Measurements from ENCODE around the gene NOL4L. TPM values are rescaled to one million over a fixed set of nuclear protein-coding genes. Genes with fewer than 3 reads are reported as not detected.

NOL4L gene
- total and polyA plus RNA-seq, 2 donors (not counting 3 experiments of a cell fraction or from before 2014, with no cell fraction given) = 55.2 to 79.6 TPM

DNA sequence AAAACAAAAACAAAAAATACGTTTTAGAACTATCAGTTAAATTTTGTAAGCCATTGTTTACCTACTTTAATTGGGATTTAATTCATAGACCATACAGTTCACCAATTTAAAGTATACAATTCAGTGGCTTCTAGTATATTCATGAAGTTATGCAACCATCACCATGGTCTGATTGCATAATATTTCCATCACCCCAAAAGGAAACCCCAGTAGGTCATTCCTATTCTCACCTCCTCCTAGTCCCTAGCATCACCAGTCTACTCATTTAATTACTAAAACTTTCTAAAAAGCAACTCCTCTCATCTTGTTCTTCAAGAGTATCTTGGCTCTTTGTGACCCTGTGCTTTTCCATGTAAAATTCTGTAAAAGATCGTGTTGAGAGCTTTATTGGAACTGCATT is 166.8 kb downstream of the NOL4L start:
- Histone ChIP-seq H4K20me1 (replicated peaks; ENCODE audit: control insufficient read depth, extremely low read depth, insufficient read depth, low read length) (peaks cover 9% of the 10 kb centered on the region), H3K27ac (ENCODE audit: insufficient read depth, low read depth, low read length) (no peak overlapping the region), H3K4me1 (ENCODE audit: control insufficient read depth, extremely low read depth, insufficient read depth, low read length) (no peaks in the 10 kb centered on the region), H3K9me3 (replicated peaks; ENCODE audit: control insufficient read depth, insufficient read depth, low read length) (no peaks in the 10 kb centered on the region), H2AFZ (ENCODE audit: low read depth, low read length) (no peak overlapping the region), H3K36me3 (ENCODE audit: control insufficient read depth in 2 of 2, extremely low read depth in 1 of 2, insufficient read depth in 2 of 2, low read length in 2 of 2) (peaks cover 0 to 1% of the 10 kb centered on the region in 2 experiments), H3K9me1 (replicated peaks; ENCODE audit: control insufficient read depth, extremely low read depth, insufficient read depth, low read length) (no peaks in the 10 kb centered on the region), H3K27me3 (ENCODE audit: control insufficient read depth in 2 of 2, insufficient read depth in 2 of 2, low read length in 2 of 2) (no peaks in the 10 kb centered on the region), H3K4me2 (ENCODE audit: insufficient read depth, low read length) (no peak overlapping the region), H3K9ac (replicated peaks; ENCODE audit: extremely low read depth, insufficient read depth, low read length) (no peak overlapping the region), H3K4me3 (replicated peaks in 1 of 3; ENCODE audit: insufficient read depth in 1 of 3, low read depth in 1 of 3, low read length in 3 of 3) (no peak overlapping the region), H3K79me2 (ENCODE audit: control insufficient read depth, insufficient read depth, low read length) (peaks cover 51% of the 10 kb centered on the region)
- no TSS peak for BruUV-seq (replicated peaks)
- no peak for DNase-seq (ENCODE audit: low read depth, low spot score)
- intact Hi-C loops (cut with micrococcal nuclease) (no loop called here), dilution Hi-C loops (cut with MboI; ENCODE audit: extremely low pct_ligation_motif_present, low sequenced_read_pairs) (no loop called here)
- TF ChIP-seq MYC (IDR thresholded peaks at IDR 0.05; ENCODE audit: low read depth, low read length) (no peak), POLR2A (IDR thresholded peaks at IDR 0.05; ENCODE audit: low read depth, low read length) (no peak), EZH2 (IDR thresholded peaks at IDR 0.05; ENCODE audit: borderline replicate concordance, low read depth, low read length, severe bottlenecking) (no peak), POLR2AphosphoS5 (IDR thresholded peaks at IDR 0.05; ENCODE audit: insufficient read depth, low read depth, low read length) (no peak), FOS (IDR thresholded peaks at IDR 0.05; ENCODE audit: borderline replicate concordance, insufficient read depth, low read length) (no peak), JUN (IDR thresholded peaks at IDR 0.05; ENCODE audit: borderline replicate concordance, insufficient read depth, insufficient read length, low read depth) (no peak), GATA2 (IDR thresholded peaks at IDR 0.05; ENCODE audit: insufficient read depth, insufficient read length, low read depth, low read length) (no peak)
- TF ChIP-seq, protein P1, sequence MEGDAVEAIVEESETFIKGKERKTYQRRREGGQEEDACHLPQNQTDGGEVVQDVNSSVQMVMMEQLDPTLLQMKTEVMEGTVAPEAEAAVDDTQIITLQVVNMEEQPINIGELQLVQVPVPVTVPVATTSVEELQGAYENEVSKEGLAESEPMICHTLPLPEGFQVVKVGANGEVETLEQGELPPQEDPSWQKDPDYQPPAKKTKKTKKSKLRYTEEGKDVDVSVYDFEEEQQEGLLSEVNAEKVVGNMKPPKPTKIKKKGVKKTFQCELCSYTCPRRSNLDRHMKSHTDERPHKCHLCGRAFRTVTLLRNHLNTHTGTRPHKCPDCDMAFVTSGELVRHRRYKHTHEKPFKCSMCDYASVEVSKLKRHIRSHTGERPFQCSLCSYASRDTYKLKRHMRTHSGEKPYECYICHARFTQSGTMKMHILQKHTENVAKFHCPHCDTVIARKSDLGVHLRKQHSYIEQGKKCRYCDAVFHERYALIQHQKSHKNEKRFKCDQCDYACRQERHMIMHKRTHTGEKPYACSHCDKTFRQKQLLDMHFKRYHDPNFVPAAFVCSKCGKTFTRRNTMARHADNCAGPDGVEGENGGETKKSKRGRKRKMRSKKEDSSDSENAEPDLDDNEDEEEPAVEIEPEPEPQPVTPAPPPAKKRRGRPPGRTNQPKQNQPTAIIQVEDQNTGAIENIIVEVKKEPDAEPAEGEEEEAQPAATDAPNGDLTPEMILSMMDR (IDR thresholded peaks at IDR 0.05; ENCODE audit: extremely low read depth in 1 of 2, insufficient read depth in 1 of 2, low read depth in 1 of 2, low read length in 2 of 2) = no peak
- TF ChIP-seq, protein P2, sequence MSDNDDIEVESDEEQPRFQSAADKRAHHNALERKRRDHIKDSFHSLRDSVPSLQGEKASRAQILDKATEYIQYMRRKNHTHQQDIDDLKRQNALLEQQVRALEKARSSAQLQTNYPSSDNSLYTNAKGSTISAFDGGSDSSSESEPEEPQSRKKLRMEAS (IDR thresholded peaks at IDR 0.05; ENCODE audit: insufficient read depth, insufficient read length) = no peak
- ChIA-PET POLR2A (interaction anchor here (0.7 kb wide), 1 partner anchor 32 kb away, joined by 10 read pairs; no protein-coding TSS in a partner anchor), CTCF (interaction anchor here (0.8 to 0.9 kb wide), 2 partner anchors 12 to 13 kb away, joined by 3 read pairs; no protein-coding TSS in a partner anchor)
- FAIRE-seq = no peak

All from endothelial cell of umbilical vein (primary cell).